ENCODE measurements around the gene HEMGN.

- TF ChIP-seq CTCF (IDR thresholded peaks at IDR 0.05) = no peak
- no peak for TF ChIP-seq POLR2A (IDR thresholded peaks at IDR 0.05)
- TF ChIP-seq POLR2AphosphoS5 (IDR thresholded peaks at IDR 0.05; ENCODE audit: insufficient read depth in 1 of 2, low read depth in 1 of 2) = no peak
These were observed 26.4 kb downstream of the HEMGN start for GRCh38 chr9:97911528-97911927.
